H9 (cell line): ENCODE measurements around the gene ESRRB. TPM values are rescaled to one million over a fixed set of nuclear protein-coding genes. Genes with fewer than 3 reads are reported as not detected.

Source experiments
- DNase-seq: peaks from one replicate; pipeline ENCODE4 v3.0.0-alpha.2; 2017
- H2AFZ ChIP-seq: one replicate; pipeline ENCODE4 v1.6.1; 2013; ENCODE audit warnings: mild to moderate bottlenecking, low read length, control low read depth, moderate library complexity
- H2AK5ac ChIP-seq: 2 replicates; pipeline ENCODE4 v1.6.1; 2013; ENCODE audit warnings: low read length, control low read depth, mixed read lengths; ENCODE audit not compliant: insufficient read length
- H2BK120ac ChIP-seq: one replicate; pipeline ENCODE4 v1.6.1; 2013; ENCODE audit warnings: low read depth, mild to moderate bottlenecking, low read length, control low read depth, inconsistent platforms; ENCODE audit not compliant: poor library complexity, severe bottlenecking
- H2BK12ac ChIP-seq: 2 replicates; pipeline ENCODE4 v1.6.1; 2013; ENCODE audit warnings: low read length, control low read depth, mixed read lengths, low read depth; ENCODE audit not compliant: insufficient read length
- H2BK15ac ChIP-seq: 2 replicates; pipeline ENCODE4 v1.6.1; 2013; ENCODE audit warnings: low read depth, low read length, control low read depth
- H2BK20ac ChIP-seq: one replicate; pipeline ENCODE4 v1.6.1; 2013; ENCODE audit warnings: low read depth, mild to moderate bottlenecking, low read length, control low read depth, inconsistent platforms; ENCODE audit not compliant: poor library complexity, severe bottlenecking
- H2BK5ac ChIP-seq: 2 replicates; pipeline ENCODE4 v1.6.1; 2013; ENCODE audit warnings: low read length, control low read depth, mixed read lengths; ENCODE audit not compliant: insufficient read length
- H3K14ac ChIP-seq: 2 replicates; pipeline ENCODE4 v1.6.1; 2013; ENCODE audit warnings: low read length, control low read depth; ENCODE audit not compliant: insufficient read depth
- H3K18ac ChIP-seq: 2 replicates; pipeline ENCODE4 v1.6.1; 2013; ENCODE audit warnings: low read depth, mild to moderate bottlenecking, mixed read lengths, low read length, control low read depth; ENCODE audit not compliant: insufficient read length
- H3K23ac ChIP-seq: 2 replicates; pipeline ENCODE4 v1.6.1; 2013; ENCODE audit warnings: low read length, control low read depth, mixed read lengths, low read depth; ENCODE audit not compliant: insufficient read length
- H3K23me2 ChIP-seq: 2 replicates; pipeline ENCODE4 v1.6.1; 2013; ENCODE audit warnings: low read depth, mild to moderate bottlenecking, mixed read lengths, low read length, control low read depth; ENCODE audit not compliant: insufficient read length, poor library complexity, severe bottlenecking
- H3K27ac ChIP-seq: 2 replicates; pipeline ENCODE4 v1.5.1; 2013; ENCODE audit warnings: low read length, control low read depth, mixed read lengths, low read depth; ENCODE audit not compliant: insufficient read length
- H3K27me3 ChIP-seq: 2 replicates; pipeline ENCODE4 v1.6.1; 2013; ENCODE audit warnings: low read length, control low read depth, inconsistent platforms; ENCODE audit not compliant: insufficient read depth
- H3K4ac ChIP-seq: 2 replicates; pipeline ENCODE4 v1.6.1; 2013; ENCODE audit warnings: low read depth, mild to moderate bottlenecking, control low read depth, inconsistent platforms, low read length, moderate library complexity
- H3K4me1 ChIP-seq: 2 replicates; pipeline ENCODE4 v1.6.1; 2013; ENCODE audit warnings: low read length, control low read depth, inconsistent platforms; ENCODE audit not compliant: insufficient read depth
- H3K4me2 ChIP-seq: 2 replicates; pipeline ENCODE4 v1.6.1; 2013; ENCODE audit warnings: low read length, control low read depth, mixed read lengths; ENCODE audit not compliant: insufficient read length, insufficient read depth
- H3K56ac ChIP-seq: 2 replicates; pipeline ENCODE4 v1.6.1; 2013; ENCODE audit warnings: low read depth, mild to moderate bottlenecking, mixed read lengths, low read length, control low read depth; ENCODE audit not compliant: insufficient read length
- H3K79me1 ChIP-seq: 2 replicates; pipeline ENCODE4 v1.6.1; 2013; ENCODE audit warnings: low read depth, mild to moderate bottlenecking, moderate library complexity, low read length, control low read depth, inconsistent platforms; ENCODE audit not compliant: insufficient read depth, poor library complexity, severe bottlenecking
- H3K79me2 ChIP-seq: 2 replicates; pipeline ENCODE4 v1.6.1; 2013; ENCODE audit warnings: low read length, control low read depth, inconsistent platforms; ENCODE audit not compliant: insufficient read depth
- H3K9ac ChIP-seq: 2 replicates; pipeline ENCODE4 v1.6.1; 2013; ENCODE audit warnings: low read length, control low read depth, mixed read lengths; ENCODE audit not compliant: insufficient read length; ENCODE audit errors: extremely low read depth
- H3K9me3 ChIP-seq: one replicate; pipeline ENCODE4 v1.6.1; 2013; ENCODE audit warnings: low read depth, low read length, inconsistent platforms; ENCODE audit not compliant: control insufficient read depth
- H3T11ph ChIP-seq: one replicate; pipeline ENCODE4 v1.6.1; 2013; ENCODE audit warnings: mild to moderate bottlenecking, low read length, control low read depth, inconsistent platforms
- H4K20me1 ChIP-seq: one replicate; pipeline ENCODE4 v1.6.1; 2013; ENCODE audit not compliant: control insufficient read depth, insufficient read length, insufficient read depth
- H4K5ac ChIP-seq: 2 replicates; pipeline ENCODE4 v1.6.1; 2013; ENCODE audit warnings: low read depth, mild to moderate bottlenecking, mixed read lengths, low read length, control low read depth; ENCODE audit not compliant: insufficient read length
- H4K8ac ChIP-seq: replicated peaks from 2 replicates; pipeline ENCODE4 v1.6.1; 2013; ENCODE audit warnings: low read length, control low read depth, mixed read lengths, low read depth; ENCODE audit not compliant: insufficient read length
- H4K91ac ChIP-seq: 2 replicates; pipeline ENCODE4 v1.6.1; 2013; ENCODE audit warnings: low read depth, mild to moderate bottlenecking, moderate library complexity, mixed read lengths, low read length, control low read depth; ENCODE audit not compliant: insufficient read length
- H3K27ac Mint-ChIP-seq, 3 experiments: 2 replicates in 2 of 3; 3 replicates in 1 of 3; pipeline ENCODE4 v1.8.0; 2020 to 2021; ENCODE audit warnings: mixed read lengths in 3 of 3, mild to moderate bottlenecking in 1 of 3, moderate library complexity in 1 of 3
- H3K27me3 Mint-ChIP-seq: 2 replicates; pipeline ENCODE4 v1.8.0; 2021; ENCODE audit warnings: low read depth, mild to moderate bottlenecking, moderate library complexity, mixed read lengths
- H3K36me3 Mint-ChIP-seq, 3 experiments: 2 replicates in 2 of 3; 3 replicates in 1 of 3; pipeline ENCODE4 v1.8.0; 2020 to 2021; ENCODE audit warnings: low read depth in 3 of 3, mixed read lengths in 3 of 3; ENCODE audit not compliant: insufficient read depth in 1 of 3
- H3K4me1 Mint-ChIP-seq, 2 experiments: 2 replicates each; pipeline ENCODE4 v1.8.0; 2020; ENCODE audit warnings: mixed read lengths in 2 of 2
- H3K4me3 Mint-ChIP-seq, 2 experiments: 2 replicates in 1 of 2; 3 replicates in 1 of 2; pipeline ENCODE4 v1.8.0; 2020 to 2021; ENCODE audit warnings: mild to moderate bottlenecking in 2 of 2, mixed read lengths in 2 of 2, moderate library complexity in 1 of 2
- H3K9me3 Mint-ChIP-seq, 2 experiments: 2 replicates in 1 of 2; 3 replicates in 1 of 2; pipeline ENCODE4 v1.8.0; 2020; ENCODE audit warnings: mild to moderate bottlenecking in 2 of 2, mixed read lengths in 2 of 2, moderate library complexity in 1 of 2
- CTCF ChIP-seq: fragments of 200-600 bp; sonication (generic); conservative IDR thresholded peaks from 3 replicates; pipeline ENCODE4 v1.8.0; 2021; ENCODE audit warnings: antibody characterized with exemption, mild to moderate bottlenecking
- WGBS: extraction: QIAGEN DNeasy Blood & Tissue Kit; methylation state at CpG from one replicate; pipeline ENCODE4 v1.1.7; 2013; ENCODE audit warnings: missing lambda C conversion rate, low lambda C conversion rate, mixed read lengths; ENCODE audit not compliant: insufficient read length; ENCODE audit errors: extremely low coverage; 5-methylcytosine and 5-hydroxymethylcytosine counted together
- total RNA-seq: library from RNA; stranded (reverse); gene quantifications from 2 replicates; pipeline ENCODE4 v1.2.1, GENCODE V29; 2021

The ESRRB gene
- total RNA-seq, 1 experiment from 2014 or later, result 0.11 TPM

GRCh38 chr14:76412501-76412900, 36.6 kb downstream of the ESRRB start:
- H2BK15ac ChIP-seq, result no peak overlapping the region
- H4K8ac ChIP-seq, result no peak overlapping the region
- H2BK5ac ChIP-seq, result no peak overlapping the region
- H2BK120ac ChIP-seq, result no peak overlapping the region
- no peak overlapping the region for H3K56ac ChIP-seq
- H2AK5ac ChIP-seq, result no peak overlapping the region
- no peaks in the 10 kb centered on the region for H3K27me3 ChIP-seq
- H4K5ac ChIP-seq, result no peak overlapping the region
- no peak overlapping the region for H3K27ac ChIP-seq
- H4K20me1 ChIP-seq, result no peaks in the 10 kb centered on the region
- no peak overlapping the region for H3T11ph ChIP-seq
- H3K18ac ChIP-seq, result no peak overlapping the region
- H3K27me3 Mint-ChIP-seq, result peaks cover 10% of the 10 kb centered on the region
- H3K27ac Mint-ChIP-seq, result peak overlapping the region in 1 of 3 experiments; percentile 65; a peak in 1 of 7 replicates
- H3K4me2 ChIP-seq, result no peak overlapping the region
- no peak for TF ChIP-seq CTCF
- H3K36me3 Mint-ChIP-seq, result no peaks in the 10 kb centered on the region
- no peak overlapping the region for H2BK12ac ChIP-seq
- no peak overlapping the region for H3K4ac ChIP-seq
- peaks cover 8% of the 10 kb centered on the region for H3K23me2 ChIP-seq
- no peaks in the 10 kb centered on the region for H3K79me1 ChIP-seq
- no peak overlapping the region for H3K9ac ChIP-seq
- H3K79me2 ChIP-seq, result no peaks in the 10 kb centered on the region
- peaks cover 29 to 53% of the 10 kb centered on the region in 2 experiments for H3K4me1 Mint-ChIP-seq
- H3K23ac ChIP-seq, result no peak overlapping the region
- no peak overlapping the region for H2BK20ac ChIP-seq
- no peak overlapping the region for H3K14ac ChIP-seq
- no peak for DNase-seq
- H3K9me3 Mint-ChIP-seq, result no peaks in the 10 kb centered on the region
- no peaks in the 10 kb centered on the region; the same call in 1 of the 2 replicates for H3K4me1 ChIP-seq
- H2AFZ ChIP-seq, result no peak overlapping the region
- whole genome bisulfite sequencing, result no CpG with 5 or more reads among the region's 5 CpGs
- no peak overlapping the region; a peak in 1 of 5 replicates for H3K4me3 Mint-ChIP-seq
- H3K9me3 ChIP-seq, result no peaks in the 10 kb centered on the region
- H4K91ac ChIP-seq, result no peak overlapping the region
